ENCODE measurements around the gene HOXA3. TPM values are rescaled to one million over a fixed set of nuclear protein-coding genes. Genes with fewer than 3 reads are reported as not detected.

HOXA3 gene
- polyA plus RNA-seq, 3 donors, result not detected

DNA sequence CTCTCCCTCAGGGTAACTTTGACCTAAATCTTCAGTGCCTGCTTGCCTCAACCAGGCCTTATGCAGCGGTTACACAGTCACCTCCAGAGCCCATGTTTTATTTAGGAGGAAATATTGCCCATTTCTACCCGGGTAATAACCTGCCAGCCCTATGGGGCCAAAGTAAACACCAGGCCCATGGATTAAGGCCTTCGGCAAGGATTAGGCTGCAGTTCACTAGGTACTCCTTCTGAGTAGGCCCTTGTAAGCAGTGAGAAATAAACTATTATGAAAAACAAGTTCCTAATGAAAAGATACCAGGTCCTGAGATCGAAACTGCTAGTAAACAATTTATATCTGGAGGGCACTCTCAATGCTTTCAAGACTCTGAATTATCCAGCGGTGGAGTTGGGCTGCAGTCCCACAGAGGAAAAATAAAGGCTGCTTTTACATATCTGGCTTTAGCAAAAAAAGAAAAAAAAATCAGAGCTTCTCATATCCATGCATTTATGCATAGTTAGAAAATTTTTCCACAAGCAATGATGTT is 25.5 kb upstream of the HOXA3 start:
- Mint-ChIP-seq H3K4me3 (peak overlapping the region in 1 of 2 donors; percentile 89), H3K27ac (no peak overlapping the region), H3K9me3 (peaks cover 0 to 23% (median 8%) of the 10 kb centered on the region in 7 donors), H3K27me3 (ENCODE audit: low read depth in 3 of 3) (peaks cover 85 to 95% (median 90%) of the 10 kb centered on the region in 3 donors), H3K4me1 (peaks cover 23% of the 10 kb centered on the region), H3K36me3 (peaks cover 0 to 14% of the 10 kb centered on the region in 2 donors)
- TF ChIP-seq, protein P1, sequence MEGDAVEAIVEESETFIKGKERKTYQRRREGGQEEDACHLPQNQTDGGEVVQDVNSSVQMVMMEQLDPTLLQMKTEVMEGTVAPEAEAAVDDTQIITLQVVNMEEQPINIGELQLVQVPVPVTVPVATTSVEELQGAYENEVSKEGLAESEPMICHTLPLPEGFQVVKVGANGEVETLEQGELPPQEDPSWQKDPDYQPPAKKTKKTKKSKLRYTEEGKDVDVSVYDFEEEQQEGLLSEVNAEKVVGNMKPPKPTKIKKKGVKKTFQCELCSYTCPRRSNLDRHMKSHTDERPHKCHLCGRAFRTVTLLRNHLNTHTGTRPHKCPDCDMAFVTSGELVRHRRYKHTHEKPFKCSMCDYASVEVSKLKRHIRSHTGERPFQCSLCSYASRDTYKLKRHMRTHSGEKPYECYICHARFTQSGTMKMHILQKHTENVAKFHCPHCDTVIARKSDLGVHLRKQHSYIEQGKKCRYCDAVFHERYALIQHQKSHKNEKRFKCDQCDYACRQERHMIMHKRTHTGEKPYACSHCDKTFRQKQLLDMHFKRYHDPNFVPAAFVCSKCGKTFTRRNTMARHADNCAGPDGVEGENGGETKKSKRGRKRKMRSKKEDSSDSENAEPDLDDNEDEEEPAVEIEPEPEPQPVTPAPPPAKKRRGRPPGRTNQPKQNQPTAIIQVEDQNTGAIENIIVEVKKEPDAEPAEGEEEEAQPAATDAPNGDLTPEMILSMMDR (IDR thresholded peaks at IDR 0.05), result no peak
- H3K27ac ChIP-seq (ENCODE audit: low read depth in 1 of 2, low read length in 2 of 2), result no peak overlapping the region
- DNase-seq, result no peak
- H3K4me2 ChIP-seq (replicated peaks; ENCODE audit: extremely low read depth, low read length, poor library complexity, severe bottlenecking), result no peak overlapping the region
- WGBS (ENCODE audit: insufficient coverage), result 100% methylated on average over 4 of the region's 5 CpGs
- H4K20me1 ChIP-seq (ENCODE audit: insufficient read depth, low read length), result no peaks in the 10 kb centered on the region
- no peaks in the 10 kb centered on the region for H3K36me3 ChIP-seq (replicated peaks in 1 of 2; ENCODE audit: control insufficient read depth in 1 of 2, insufficient read depth in 2 of 2, low read length in 2 of 2)
- no peak overlapping the region for H2AFZ ChIP-seq (ENCODE audit: insufficient read depth, low read depth, low read length, poor library complexity, severe bottlenecking)
- intact Hi-C loops (cut with micrococcal nuclease), result no loop called here
- H3K4me1 ChIP-seq (ENCODE audit: control insufficient read depth in 1 of 2, insufficient read depth in 2 of 2, low read length in 2 of 2), result peaks cover 19 to 28% of the 10 kb centered on the region in 2 donors
- H3K9ac ChIP-seq (ENCODE audit: insufficient read depth, low read length, poor library complexity, severe bottlenecking), result no peak overlapping the region
- H3K9me3 ChIP-seq (replicated peaks in 1 of 2; ENCODE audit: control insufficient read depth in 1 of 2, insufficient read depth in 1 of 2, low read length in 2 of 2), result peaks cover 11 to 22% of the 10 kb centered on the region in 2 donors
- H3K79me2 ChIP-seq (ENCODE audit: insufficient read depth, low read length), result no peaks in the 10 kb centered on the region
- H3K27me3 ChIP-seq (ENCODE audit: control insufficient read depth in 2 of 2, insufficient read depth in 2 of 2, low read length in 2 of 2), result peaks cover 46 to 98% of the 10 kb centered on the region in 2 donors
- no peak overlapping the region for H3K4me3 ChIP-seq (replicated peaks in 1 of 3; ENCODE audit: low read depth in 2 of 3, low read length in 3 of 3)

DNA sequence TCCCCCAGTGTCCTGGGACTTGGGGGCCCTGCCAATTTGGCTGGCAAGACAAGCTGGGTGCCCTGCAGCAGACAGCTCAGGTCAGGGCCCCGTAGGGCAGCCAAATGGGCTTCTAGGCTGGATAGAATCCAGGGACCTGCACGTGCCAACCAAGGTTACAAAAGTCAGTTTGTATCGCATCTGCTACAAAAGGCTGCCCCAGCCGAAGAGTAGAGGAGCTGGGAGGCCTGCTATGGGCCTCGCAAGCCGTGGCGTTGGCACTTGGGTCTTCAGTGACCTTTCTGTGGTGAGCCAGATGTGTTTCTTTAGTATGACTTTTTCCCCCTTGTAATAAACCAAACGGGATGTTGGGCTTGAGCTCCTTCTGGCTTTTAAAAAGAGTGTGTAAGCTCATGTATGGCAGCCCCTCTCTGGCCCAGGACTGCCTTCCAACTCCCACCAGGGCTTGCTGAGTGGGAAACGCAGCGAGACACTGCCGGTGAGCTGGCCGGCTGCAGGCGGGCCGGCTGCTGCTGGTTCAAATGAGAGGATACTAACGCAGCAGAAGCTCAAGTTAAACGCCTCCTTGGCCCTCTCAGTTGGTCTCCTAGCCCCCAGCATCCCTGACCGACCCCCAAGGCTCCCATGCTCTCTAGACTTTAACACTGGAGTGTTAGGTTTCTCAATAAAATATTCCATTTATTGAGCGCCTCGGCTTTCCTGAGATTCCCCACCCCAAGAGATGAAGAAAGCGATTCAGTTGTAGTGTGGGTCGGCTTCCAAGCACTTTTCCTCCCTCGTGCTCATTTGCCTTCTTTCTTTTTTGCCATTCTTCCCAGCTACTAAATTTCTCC is 24.8 kb upstream of the HOXA3 start:
- H3K9me3 ChIP-seq (replicated peaks in 1 of 2; ENCODE audit: control insufficient read depth in 1 of 2, insufficient read depth in 1 of 2, low read length in 2 of 2), result peaks cover 14 to 20% of the 10 kb centered on the region in 2 donors
- H3K36me3 Mint-ChIP-seq, result peaks cover 3 to 16% of the 10 kb centered on the region in 2 donors
- H4K20me1 ChIP-seq (ENCODE audit: insufficient read depth, low read length), result no peaks in the 10 kb centered on the region
- H3K36me3 ChIP-seq (replicated peaks in 1 of 2; ENCODE audit: control insufficient read depth in 1 of 2, insufficient read depth in 2 of 2, low read length in 2 of 2), result no peaks in the 10 kb centered on the region
- no peak overlapping the region for H3K4me3 ChIP-seq (replicated peaks in 1 of 3; ENCODE audit: low read depth in 2 of 3, low read length in 3 of 3)
- 90% methylated on average over 16 of the region's 22 CpGs for WGBS (ENCODE audit: insufficient coverage)
- H3K27ac ChIP-seq (ENCODE audit: low read depth in 1 of 2, low read length in 2 of 2), result no peak overlapping the region
- no peak overlapping the region for H3K27ac Mint-ChIP-seq
- peaks cover 26 to 35% of the 10 kb centered on the region in 2 donors for H3K4me1 ChIP-seq (ENCODE audit: control insufficient read depth in 1 of 2, insufficient read depth in 2 of 2, low read length in 2 of 2)
- H3K9ac ChIP-seq (ENCODE audit: insufficient read depth, low read length, poor library complexity, severe bottlenecking), result no peak overlapping the region
- peak overlapping the region in 1 of 2 donors; percentile 35 for H3K4me3 Mint-ChIP-seq
- H3K9me3 Mint-ChIP-seq, result peaks cover 0 to 22% (median 5%) of the 10 kb centered on the region in 7 donors
- H3K4me2 ChIP-seq (replicated peaks; ENCODE audit: extremely low read depth, low read length, poor library complexity, severe bottlenecking), result no peak overlapping the region
- no peak overlapping the region for H2AFZ ChIP-seq (ENCODE audit: insufficient read depth, low read depth, low read length, poor library complexity, severe bottlenecking)
- H3K27me3 Mint-ChIP-seq (ENCODE audit: low read depth in 3 of 3), result peaks cover 83 to 95% (median 89%) of the 10 kb centered on the region in 3 donors
- TF ChIP-seq, protein P1 (IDR thresholded peaks at IDR 0.05), result no peak
- DNase-seq, result no peak
- H3K4me1 Mint-ChIP-seq, result peaks cover 26% of the 10 kb centered on the region
- H3K27me3 ChIP-seq (ENCODE audit: control insufficient read depth in 2 of 2, insufficient read depth in 2 of 2, low read length in 2 of 2), result peaks cover 46 to 98% of the 10 kb centered on the region in 2 donors
- H3K79me2 ChIP-seq (ENCODE audit: insufficient read depth, low read length), result no peaks in the 10 kb centered on the region
- intact Hi-C loops (cut with micrococcal nuclease), result no loop called here

All from CD14-positive monocyte (primary cell).